Osteoblast (primary cell): ENCODE data around the gene MISP. TPM values are rescaled to one million over a fixed set of nuclear protein-coding genes. Genes with fewer than 3 reads are reported as not detected.

Source experiments
- DNase-seq: peaks from one replicate; pipeline ENCODE4 v3.0.0; 2011; ENCODE audit warnings: low spot score, mixed read lengths; ENCODE audit not compliant: insufficient read length; ENCODE audit errors: missing footprints
- H2AFZ ChIP-seq: 2 replicates; pipeline ENCODE4 v1.6.0; 2011; ENCODE audit warnings: mild to moderate bottlenecking, low read length
- H3K27ac ChIP-seq: 2 replicates; pipeline ENCODE4 v1.5.1; 2011; ENCODE audit warnings: mild to moderate bottlenecking, low read depth, low read length, moderate library complexity
- H3K27me3 ChIP-seq: 2 replicates; pipeline ENCODE4 v1.6.0; 2012; ENCODE audit warnings: mild to moderate bottlenecking, control low read depth, inconsistent platforms, low read length, moderate library complexity; ENCODE audit not compliant: insufficient read depth
- H3K36me3 ChIP-seq: 2 replicates; pipeline ENCODE4 v1.5.1; 2011; ENCODE audit warnings: mild to moderate bottlenecking, low read length, control low read depth, moderate library complexity; ENCODE audit not compliant: insufficient read depth
- H3K4me1 ChIP-seq: 2 replicates; pipeline ENCODE4 v1.5.1; 2011; ENCODE audit warnings: mild to moderate bottlenecking, low read length, control low read depth, moderate library complexity; ENCODE audit not compliant: insufficient read depth
- H3K4me2 ChIP-seq: 2 replicates; pipeline ENCODE4 v1.6.0; 2011; ENCODE audit warnings: mild to moderate bottlenecking, low read length; ENCODE audit not compliant: insufficient read depth
- H3K4me3 ChIP-seq: fragments of 200-600 bp; sonication (generic); 3 replicates; pipeline ENCODE4 v1.5.1; 2012; ENCODE audit warnings: mild to moderate bottlenecking, low read length, inconsistent platforms; ENCODE audit not compliant: insufficient read depth
- H3K79me2 ChIP-seq: 2 replicates; pipeline ENCODE4 v1.6.0; 2012; ENCODE audit warnings: mild to moderate bottlenecking, low read length, control low read depth, inconsistent platforms; ENCODE audit not compliant: insufficient read depth
- H3K9me3 ChIP-seq: 2 replicates; pipeline ENCODE4 v1.5.1; 2011; ENCODE audit warnings: low read depth, low read length, control low read depth
- H4K20me1 ChIP-seq: 2 replicates; pipeline ENCODE4 v1.6.0; 2012; ENCODE audit warnings: mild to moderate bottlenecking, low read length, control low read depth; ENCODE audit not compliant: insufficient read depth
- total RNA-seq: library from RNA; depleted of rRNA; stranded (reverse); fragments of >200 nt; gene quantifications from 2 replicates; pipeline ENCODE4 v1.2.3, GENCODE V29; 2012
- TF ChIP-seq, protein P1 (sequence below): IDR thresholded peaks from 2 replicates; pipeline ENCODE4 v1.5.1; 2011; ENCODE audit warnings: mild to moderate bottlenecking, low read depth, low read length, moderate library complexity; ENCODE audit errors: extremely low read depth

Gene MISP
- total RNA-seq, 1 donor = 0.36 TPM

- Histone ChIP-seq H3K79me2 (peaks cover 97% of the 10 kb centered on the region), H3K27me3 (no peaks in the 10 kb centered on the region), H3K27ac (no peak overlapping the region), H2AFZ (no peak overlapping the region), H3K4me3 (no peak overlapping the region), H3K36me3 (peaks cover 91% of the 10 kb centered on the region), H3K4me1 (peaks cover 19% of the 10 kb centered on the region), H3K4me2 (no peak overlapping the region), H4K20me1 (peaks cover 92% of the 10 kb centered on the region), H3K9me3 (no peaks in the 10 kb centered on the region)
- TF ChIP-seq, protein P1, sequence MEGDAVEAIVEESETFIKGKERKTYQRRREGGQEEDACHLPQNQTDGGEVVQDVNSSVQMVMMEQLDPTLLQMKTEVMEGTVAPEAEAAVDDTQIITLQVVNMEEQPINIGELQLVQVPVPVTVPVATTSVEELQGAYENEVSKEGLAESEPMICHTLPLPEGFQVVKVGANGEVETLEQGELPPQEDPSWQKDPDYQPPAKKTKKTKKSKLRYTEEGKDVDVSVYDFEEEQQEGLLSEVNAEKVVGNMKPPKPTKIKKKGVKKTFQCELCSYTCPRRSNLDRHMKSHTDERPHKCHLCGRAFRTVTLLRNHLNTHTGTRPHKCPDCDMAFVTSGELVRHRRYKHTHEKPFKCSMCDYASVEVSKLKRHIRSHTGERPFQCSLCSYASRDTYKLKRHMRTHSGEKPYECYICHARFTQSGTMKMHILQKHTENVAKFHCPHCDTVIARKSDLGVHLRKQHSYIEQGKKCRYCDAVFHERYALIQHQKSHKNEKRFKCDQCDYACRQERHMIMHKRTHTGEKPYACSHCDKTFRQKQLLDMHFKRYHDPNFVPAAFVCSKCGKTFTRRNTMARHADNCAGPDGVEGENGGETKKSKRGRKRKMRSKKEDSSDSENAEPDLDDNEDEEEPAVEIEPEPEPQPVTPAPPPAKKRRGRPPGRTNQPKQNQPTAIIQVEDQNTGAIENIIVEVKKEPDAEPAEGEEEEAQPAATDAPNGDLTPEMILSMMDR = no peak
- peak; percentile 84 for DNase-seq
Observed at GRCh38 chr19:805600-806550, 55.0 kb downstream of the MISP start.

DNA sequence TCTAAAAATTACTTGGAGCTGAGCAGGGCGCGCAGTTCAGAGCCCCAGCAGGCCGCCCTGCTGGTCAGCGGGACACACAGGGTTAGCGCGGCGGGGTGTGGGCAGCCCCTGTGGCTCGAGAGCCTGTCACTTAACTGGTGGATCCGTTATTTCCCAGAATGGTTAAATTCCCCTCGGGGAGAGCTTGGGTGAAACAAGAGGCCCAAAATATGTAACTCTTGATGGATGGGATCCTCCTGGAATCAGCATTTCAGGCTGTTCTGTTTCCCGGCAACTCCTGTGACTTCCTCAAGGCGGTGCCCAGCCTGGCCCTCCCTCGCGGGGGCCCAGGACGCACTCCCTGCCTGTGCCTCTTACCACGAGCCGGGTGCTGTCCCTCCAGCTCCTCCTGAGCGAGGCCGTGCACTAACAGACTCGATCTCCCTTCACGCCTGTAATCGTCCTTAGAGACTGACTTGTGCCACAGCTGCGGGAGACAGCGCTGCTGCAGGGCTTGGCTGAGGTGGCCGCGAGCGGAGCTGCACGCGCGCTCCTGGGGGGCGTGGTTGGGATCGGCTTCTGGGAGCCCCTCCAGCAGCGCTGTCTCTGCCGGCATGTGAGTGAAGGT lies 56.0 kb downstream of the MISP start:
- Histone ChIP-seq H4K20me1 (peaks cover 88% of the 10 kb centered on the region), H2AFZ (no peak overlapping the region), H3K36me3 (peaks cover 91% of the 10 kb centered on the region), H3K4me1 (peaks cover 9% of the 10 kb centered on the region), H3K79me2 (peaks cover 90% of the 10 kb centered on the region), H3K27me3 (no peaks in the 10 kb centered on the region), H3K9me3 (no peaks in the 10 kb centered on the region), H3K4me2 (no peak overlapping the region), H3K27ac (no peak overlapping the region), H3K4me3 (no peak overlapping the region)
- TF ChIP-seq, protein P1 = no peak
- peak; percentile 91 for DNase-seq

DNA sequence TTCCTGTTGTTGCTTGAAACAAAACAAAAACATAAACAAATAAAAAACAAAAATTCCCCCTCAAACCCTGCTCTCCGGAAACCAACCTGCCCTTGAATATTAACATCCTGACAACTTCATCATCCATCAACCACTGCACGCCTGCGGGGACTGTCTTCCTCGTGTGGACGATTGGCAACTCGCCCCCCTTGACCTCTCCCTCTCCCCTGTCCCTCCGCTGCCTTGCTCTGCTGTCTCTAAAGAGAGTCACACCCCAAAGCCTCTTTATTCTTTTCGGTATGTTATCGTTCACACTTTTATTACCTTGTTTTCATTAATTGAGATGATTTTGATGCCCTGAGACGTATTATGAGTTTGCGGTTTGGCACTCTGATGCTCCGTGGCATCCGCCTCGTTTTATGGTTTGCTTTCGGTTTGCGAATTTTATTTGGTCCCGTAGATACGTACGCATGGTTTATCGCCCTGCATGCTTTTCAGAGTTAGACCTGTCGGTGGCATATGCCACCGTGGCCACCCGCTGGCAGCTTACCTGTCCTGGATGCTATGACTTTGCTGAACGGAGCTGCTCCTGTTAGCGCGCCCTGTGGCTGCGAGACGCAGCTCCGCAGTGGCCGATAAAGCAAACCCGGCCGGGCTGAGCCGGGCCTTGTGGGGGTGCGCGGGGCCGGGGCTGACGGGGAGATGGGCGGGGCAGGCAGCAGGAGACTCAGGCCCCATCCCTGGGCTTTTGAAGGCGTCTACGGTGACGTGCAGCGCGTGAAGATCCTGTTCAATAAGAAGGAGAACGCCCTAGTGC lies 56.9 kb downstream of the MISP start:
- Histone ChIP-seq H3K36me3 (peaks cover 89% of the 10 kb centered on the region), H3K27ac (no peak overlapping the region), H2AFZ (no peak overlapping the region), H3K4me2 (no peak overlapping the region), H4K20me1 (peaks cover 79% of the 10 kb centered on the region), H3K27me3 (no peaks in the 10 kb centered on the region), H3K4me3 (no peak overlapping the region), H3K9me3 (no peaks in the 10 kb centered on the region), H3K79me2 (peaks cover 81% of the 10 kb centered on the region), H3K4me1 (no peaks in the 10 kb centered on the region)
- peak; percentile 89 for DNase-seq
- TF ChIP-seq, protein P1 = no peak
